ENCODE results near the gene KCNN4. TPM values are rescaled to one million over a fixed set of nuclear protein-coding genes. Genes with fewer than 3 reads are reported as not detected.

KCNN4 gene
- total and polyA plus RNA-seq, 2 of the 13 experiments (the other 11 are each of a cell fraction or from before 2014, with no cell fraction given), result 0.13 to 0.25 TPM

GRCh38 chr19:43754503-43755255 lies 26.1 kb downstream of the KCNN4 start, which contains the start of gene SMG9 (continued):
- peak; percentile 33; the same call in 1 of the 2 replicates for TF ChIP-seq ZHX2 (IDR thresholded peaks at IDR 0.05; ENCODE audit: low read depth)
- TF ChIP-seq ZHX2 (CRISPR knock-in tag; IDR thresholded peaks at IDR 0.05; ENCODE audit: borderline replicate concordance), result no peak
- TF ChIP-seq KDM2A (CRISPR knock-in tag; IDR thresholded peaks at IDR 0.05; ENCODE audit: borderline replicate concordance, low read depth), result peak; percentile 64; the same call in 1 of the 2 replicates
- TF ChIP-seq ZKSCAN8 (CRISPR knock-in tag; IDR thresholded peaks at IDR 0.05; ENCODE audit: borderline replicate concordance), result peak; percentile 54; the same call in 1 of the 2 replicates
- 0 out of 2 replicates have a peak, but pooled peaks have one; percentile 21 for TF ChIP-seq ZNF788 (CRISPR knock-in tag; IDR thresholded peaks at IDR 0.05; ENCODE audit: borderline replicate concordance)
- no peak for TF ChIP-seq ZNF562 (CRISPR knock-in tag; IDR thresholded peaks at IDR 0.05; ENCODE audit: borderline replicate concordance)
- no peak for TF ChIP-seq ZMAT3 (CRISPR knock-in tag; conservative IDR thresholded peaks at IDR 0.05)
- TF ChIP-seq ZNF576 (CRISPR knock-in tag; IDR thresholded peaks at IDR 0.05), result no peak
- TF ChIP-seq GATA4 (IDR thresholded peaks at IDR 0.05; ENCODE audit: borderline replicate concordance, low read depth), result no peak
- no peak for TF ChIP-seq ZFP37 (CRISPR knock-in tag; IDR thresholded peaks at IDR 0.05; ENCODE audit: borderline replicate concordance)
- TF ChIP-seq ADNP (CRISPR knock-in tag; IDR thresholded peaks at IDR 0.05), result no peak
- TF ChIP-seq ETV6 (CRISPR knock-in tag; conservative IDR thresholded peaks at IDR 0.05), result 0 out of 2 replicates have a peak, but pooled peaks have one; percentile 71
- TF ChIP-seq HOXA9 (CRISPR knock-in tag; IDR thresholded peaks at IDR 0.05; ENCODE audit: borderline replicate concordance), result no peak
- no peak for TF ChIP-seq PLSCR1 (CRISPR knock-in tag; IDR thresholded peaks at IDR 0.05; ENCODE audit: borderline replicate concordance)
- no peak for TF ChIP-seq ZNF326 (CRISPR knock-in tag; IDR thresholded peaks at IDR 0.05; ENCODE audit: borderline replicate concordance)
- TF ChIP-seq ZNF761 (CRISPR knock-in tag; conservative IDR thresholded peaks at IDR 0.05), result no peak
- TF ChIP-seq ZNF703 (CRISPR knock-in tag; IDR thresholded peaks at IDR 0.05; ENCODE audit: borderline replicate concordance), result no peak
- no peak for TF ChIP-seq NCOR1 (IDR thresholded peaks at IDR 0.05; ENCODE audit: borderline replicate concordance, low read length)
- TF ChIP-seq ZNF234 (CRISPR knock-in tag; conservative IDR thresholded peaks at IDR 0.05), result no peak
- no peak for TF ChIP-seq EP300 (IDR thresholded peaks at IDR 0.05; ENCODE audit: low read depth in 2 of 2, low read length in 2 of 2)
- TF ChIP-seq EP300 (CRISPR knock-in tag; IDR thresholded peaks at IDR 0.05; ENCODE audit: borderline replicate concordance), result no peak; the same call in 1 of the 2 replicates
- TF ChIP-seq SALL1 (CRISPR knock-in tag; IDR thresholded peaks at IDR 0.05), result peak; percentile 65
